ENCODE data around the gene LETM1. TPM values are rescaled to one million over a fixed set of nuclear protein-coding genes. Genes with fewer than 3 reads are reported as not detected.
A peak's percentile ranks its signal among the peaks of the same experiment; 100 is the strongest.

LETM1 gene
- total and polyA plus RNA-seq, 2 of the 13 experiments (the other 11 are each of a cell fraction or from before 2014, with no cell fraction given), result 9.7 to 41.6 TPM

- TF ChIP-seq IRX3 (CRISPR knock-in tag; IDR thresholded peaks at IDR 0.05; ENCODE audit: borderline replicate concordance, low read depth), result no peak
- peak; percentile 69 for TF ChIP-seq KDM5B (CRISPR knock-in tag; IDR thresholded peaks at IDR 0.05; ENCODE audit: borderline replicate concordance)
- no peak for TF ChIP-seq HCFC1 (IDR thresholded peaks at IDR 0.05; ENCODE audit: low read depth, low read length)
- TF ChIP-seq ZNF292 (CRISPR knock-in tag; IDR thresholded peaks at IDR 0.05; ENCODE audit: borderline replicate concordance, low read depth), result no peak; the same call in 1 of the 2 replicates
- peak; percentile 36 for TF ChIP-seq MED1 (CRISPR knock-in tag; IDR thresholded peaks at IDR 0.05)
- TF ChIP-seq ZNF343 (CRISPR knock-in tag; IDR thresholded peaks at IDR 0.05), result 0 out of 2 replicates have a peak, but pooled peaks have one; percentile 64
- TF ChIP-seq MIER3 (CRISPR knock-in tag; IDR thresholded peaks at IDR 0.05; ENCODE audit: borderline replicate concordance), result peak; percentile 18; the same call in 1 of the 2 replicates
- 0 out of 2 replicates have a peak, but pooled peaks have one; percentile 12 for TF ChIP-seq FIP1L1 (IDR thresholded peaks at IDR 0.05; ENCODE audit: borderline replicate concordance, insufficient read depth, low read depth, low read length)
- TF ChIP-seq PATZ1 (CRISPR knock-in tag; IDR thresholded peaks at IDR 0.05), result peak; percentile 34; the same call in 1 of the 2 replicates
- TF ChIP-seq ZNF703 (CRISPR knock-in tag; IDR thresholded peaks at IDR 0.05; ENCODE audit: borderline replicate concordance), result no peak
- no peak for TF ChIP-seq ZNF746 (CRISPR knock-in tag; IDR thresholded peaks at IDR 0.05)
- TF ChIP-seq ZNF766 (CRISPR knock-in tag; IDR thresholded peaks at IDR 0.05; ENCODE audit: borderline replicate concordance), result no peak
- TF ChIP-seq SAFB2 (CRISPR knock-in tag; IDR thresholded peaks at IDR 0.05; ENCODE audit: borderline replicate concordance, low read depth), result no peak; the same call in none of the 2 replicates
- no peak for TF ChIP-seq ZBTB49 (CRISPR knock-in tag; IDR thresholded peaks at IDR 0.05; ENCODE audit: borderline replicate concordance)
- no peak for TF ChIP-seq ZNF44 (CRISPR knock-in tag; IDR thresholded peaks at IDR 0.05)
- no peak for TF ChIP-seq ZNF672 (CRISPR knock-in tag; IDR thresholded peaks at IDR 0.05)
- TF ChIP-seq SAP130 (CRISPR knock-in tag; IDR thresholded peaks at IDR 0.05; ENCODE audit: low read depth), result peak; percentile 41
- peak; percentile 20 for TF ChIP-seq SPEN (CRISPR knock-in tag; IDR thresholded peaks at IDR 0.05; ENCODE audit: low read depth)
- peak; percentile 21; the same call in 1 of the 2 replicates for TF ChIP-seq KDM3A (CRISPR knock-in tag; IDR thresholded peaks at IDR 0.05; ENCODE audit: low read depth)
- no peak for TF ChIP-seq HDAC6 (IDR thresholded peaks at IDR 0.05; ENCODE audit: low read depth, low read length)
- no peak for TF ChIP-seq CEBPB (IDR thresholded peaks at IDR 0.05; ENCODE audit: borderline replicate concordance, low read depth, low read length)
- TF ChIP-seq NR2F1 (CRISPR knock-in tag; IDR thresholded peaks at IDR 0.05), result no peak
- TF ChIP-seq ZNF235 (CRISPR knock-in tag; IDR thresholded peaks at IDR 0.05; ENCODE audit: borderline replicate concordance), result no peak
- TF ChIP-seq, protein P1, sequence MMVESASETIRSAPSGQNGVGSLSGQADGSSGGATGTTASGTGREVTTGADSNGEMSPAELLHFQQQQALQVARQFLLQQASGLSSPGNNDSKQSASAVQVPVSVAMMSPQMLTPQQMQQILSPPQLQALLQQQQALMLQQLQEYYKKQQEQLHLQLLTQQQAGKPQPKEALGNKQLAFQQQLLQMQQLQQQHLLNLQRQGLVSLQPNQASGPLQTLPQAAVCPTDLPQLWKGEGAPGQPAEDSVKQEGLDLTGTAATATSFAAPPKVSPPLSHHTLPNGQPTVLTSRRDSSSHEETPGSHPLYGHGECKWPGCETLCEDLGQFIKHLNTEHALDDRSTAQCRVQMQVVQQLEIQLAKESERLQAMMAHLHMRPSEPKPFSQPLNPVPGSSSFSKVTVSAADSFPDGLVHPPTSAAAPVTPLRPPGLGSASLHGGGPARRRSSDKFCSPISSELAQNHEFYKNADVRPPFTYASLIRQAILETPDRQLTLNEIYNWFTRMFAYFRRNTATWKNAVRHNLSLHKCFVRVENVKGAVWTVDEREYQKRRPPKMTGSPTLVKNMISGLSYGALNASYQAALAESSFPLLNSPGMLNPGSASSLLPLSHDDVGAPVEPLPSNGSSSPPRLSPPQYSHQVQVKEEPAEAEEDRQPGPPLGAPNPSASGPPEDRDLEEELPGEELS (CRISPR knock-in tag; IDR thresholded peaks at IDR 0.05), result no peak
Measured at GRCh38 chr4:1775731-1776500, 80.0 kb downstream of the LETM1 start (continued).
